PC-3 (cell line): ENCODE results near the gene CRACR2B. TPM values are rescaled to one million over a fixed set of nuclear protein-coding genes. Genes with fewer than 3 reads are reported as not detected.
A peak's percentile ranks its signal among the peaks of the same experiment; 100 is the strongest.

Source experiments
- ATAC-seq: fragments of 200-7000 bp; cut with Tn5 transposase; 2 replicates; pipeline ENCODE4 v1.9.1; 2020; ENCODE audit warnings: mild to moderate bottlenecking, moderate library complexity
- BruUV-seq: library from RNA; stranded (reverse); fragments of 400-500 nt; replicated peaks from 2 replicates; lab custom pipeline; 2021; lab: Mats Ljungman, UMichigan
- CTCF ChIA-PET: fragments of 300-600 bp; sonication (Branson Sonifier 250); formaldehyde crosslinking; loops from one replicate; lab custom pipeline; 2022; ENCODE audit warnings: antibody characterized with exemption; lab: Charles Lee
- POLR2A ChIA-PET: fragments of 300-600 bp; sonication (Branson Sonifier 250); formaldehyde crosslinking; loops from one replicate; lab custom pipeline; 2022; ENCODE audit warnings: antibody characterized with exemption; ENCODE audit not compliant: unreplicated experiment; lab: Charles Lee
- DNase-seq: peaks from one replicate; pipeline ENCODE4 v3.0.0-alpha.2; 2015
- H2AFZ ChIP-seq: fragments of 300-600 bp; sonication (generic); 2 replicates; pipeline ENCODE4 v1.6.0; 2016; ENCODE audit warnings: antibody characterized with exemption, low read length
- H3F3A ChIP-seq: fragments of 300-600 bp; sonication (generic); one replicate; pipeline ENCODE4 v1.6.0; 2017; ENCODE audit warnings: antibody characterized with exemption, low read length, control low read depth, mild to moderate bottlenecking; ENCODE audit not compliant: unreplicated experiment
- H3K27ac ChIP-seq: fragments of 300-600 bp; sonication (generic); 2 replicates; pipeline ENCODE4 v1.5.1; 2016; ENCODE audit warnings: mild to moderate bottlenecking, low read length
- H3K27me3 ChIP-seq: fragments of 300-600 bp; sonication (generic); 2 replicates; pipeline ENCODE4 v1.6.1; 2016; ENCODE audit warnings: low read length, mixed read lengths
- H3K36me3 ChIP-seq: fragments of 300-600 bp; sonication (generic); 2 replicates; pipeline ENCODE4 v1.6.1; 2016; ENCODE audit warnings: low read depth, mixed run types, low read length, mixed read lengths
- H3K4me1 ChIP-seq: fragments of 300-600 bp; sonication (generic); 2 replicates; pipeline ENCODE4 v1.5.1; 2016; ENCODE audit warnings: low read length; ENCODE audit not compliant: insufficient read depth
- H3K4me2 ChIP-seq: fragments of 300-600 bp; sonication (generic); 2 replicates; pipeline ENCODE4 v1.6.0; 2016; ENCODE audit warnings: low read length
- H3K4me3 ChIP-seq: fragments of 300-600 bp; sonication (generic); 2 replicates; pipeline ENCODE4 v1.5.1; 2016; ENCODE audit warnings: mild to moderate bottlenecking, low read length, mixed read lengths
- H3K79me2 ChIP-seq: fragments of 300-600 bp; sonication (generic); 2 replicates; pipeline ENCODE4 v1.6.1; 2017; ENCODE audit warnings: low read length, mixed read lengths
- H3K9ac ChIP-seq: fragments of 300-600 bp; sonication (generic); 2 replicates; pipeline ENCODE4 v1.6.0; 2016; ENCODE audit warnings: mild to moderate bottlenecking, low read length
- H3K9me2 ChIP-seq: fragments of 300-600 bp; sonication (generic); replicated peaks from 2 replicates; pipeline ENCODE4 v1.6.1; 2016; ENCODE audit warnings: mixed run types, low read length, mixed read lengths
- H3K9me3 ChIP-seq: fragments of 300-600 bp; sonication (generic); 2 replicates; pipeline ENCODE4 v1.6.1; 2016; ENCODE audit warnings: low read length, mixed read lengths
- H4K20me1 ChIP-seq: fragments of 300-600 bp; sonication (generic); 2 replicates; pipeline ENCODE4 v1.6.1; 2016; ENCODE audit warnings: low read length, mixed read lengths
- EZH2 ChIP-seq: fragments of 300-600 bp; sonication (generic); IDR thresholded peaks from one replicate; pipeline ENCODE4 v1.6.1; 2017; ENCODE audit warnings: antibody characterized with exemption, mild to moderate bottlenecking, low read length; ENCODE audit not compliant: unreplicated experiment
- EZH2phosphoT487 ChIP-seq: fragments of 300-600 bp; sonication (generic); IDR thresholded peaks from 2 replicates; pipeline ENCODE4 v1.6.1; 2018; ENCODE audit warnings: mild to moderate bottlenecking, antibody characterized with exemption, low read length, borderline replicate concordance
- intact Hi-C: fragments of 100-400 bp; cut with micrococcal nuclease; formaldehyde crosslinking; loops from 2 replicates; pipeline ENCODE4 v1.9.0; 2023
- total RNA-seq: library from RNA; depleted of rRNA; stranded (reverse); fragments of >200 nt; gene quantifications from 2 replicates; pipeline ENCODE4 v1.2.3, GENCODE V29; 2014
- TF ChIP-seq, protein P1 (sequence below): fragments of 300-600 bp; sonication (generic); conservative IDR thresholded peaks from 2 replicates; pipeline ENCODE4 v1.5.1; 2017; ENCODE audit warnings: antibody characterized with exemption, low read depth, mild to moderate bottlenecking, low read length

The CRACR2B gene
- total RNA-seq, 1 experiment from 2014 or later: 10.6 TPM

GRCh38 chr11:849951-850774 lies 22.4 kb downstream of the CRACR2B start:
- Histone ChIP-seq H3K36me3 (no peaks in the 10 kb centered on the region; the same call in 1 of the 2 replicates), H3K4me3 (no peak overlapping the region), H3K27me3 (no peaks in the 10 kb centered on the region), H3K27ac (no peak overlapping the region), H3K9me3 (no peaks in the 10 kb centered on the region), H3K4me2 (no peak overlapping the region), H3K9me2 (no peaks in the 10 kb centered on the region), H3K9ac (no peak overlapping the region), H3K79me2 (peaks cover 26% of the 10 kb centered on the region), H4K20me1 (no peaks in the 10 kb centered on the region; the same call in 1 of the 2 replicates), H2AFZ (no peak overlapping the region), H3K4me1 (peaks cover 15% of the 10 kb centered on the region), H3F3A (no peaks in the 10 kb centered on the region)
- no TSS peak for BruUV-seq
- ATAC-seq (no peak), DNase-seq (no peak)
- CTCF ChIA-PET: no interaction called here
- intact Hi-C loops: no loop called here
- TF ChIP-seq EZH2phosphoT487: no peak
- TF ChIP-seq, protein P1, sequence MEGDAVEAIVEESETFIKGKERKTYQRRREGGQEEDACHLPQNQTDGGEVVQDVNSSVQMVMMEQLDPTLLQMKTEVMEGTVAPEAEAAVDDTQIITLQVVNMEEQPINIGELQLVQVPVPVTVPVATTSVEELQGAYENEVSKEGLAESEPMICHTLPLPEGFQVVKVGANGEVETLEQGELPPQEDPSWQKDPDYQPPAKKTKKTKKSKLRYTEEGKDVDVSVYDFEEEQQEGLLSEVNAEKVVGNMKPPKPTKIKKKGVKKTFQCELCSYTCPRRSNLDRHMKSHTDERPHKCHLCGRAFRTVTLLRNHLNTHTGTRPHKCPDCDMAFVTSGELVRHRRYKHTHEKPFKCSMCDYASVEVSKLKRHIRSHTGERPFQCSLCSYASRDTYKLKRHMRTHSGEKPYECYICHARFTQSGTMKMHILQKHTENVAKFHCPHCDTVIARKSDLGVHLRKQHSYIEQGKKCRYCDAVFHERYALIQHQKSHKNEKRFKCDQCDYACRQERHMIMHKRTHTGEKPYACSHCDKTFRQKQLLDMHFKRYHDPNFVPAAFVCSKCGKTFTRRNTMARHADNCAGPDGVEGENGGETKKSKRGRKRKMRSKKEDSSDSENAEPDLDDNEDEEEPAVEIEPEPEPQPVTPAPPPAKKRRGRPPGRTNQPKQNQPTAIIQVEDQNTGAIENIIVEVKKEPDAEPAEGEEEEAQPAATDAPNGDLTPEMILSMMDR: no peak
- TF ChIP-seq EZH2: no peak
- POLR2A ChIA-PET: no interaction called here

DNA sequence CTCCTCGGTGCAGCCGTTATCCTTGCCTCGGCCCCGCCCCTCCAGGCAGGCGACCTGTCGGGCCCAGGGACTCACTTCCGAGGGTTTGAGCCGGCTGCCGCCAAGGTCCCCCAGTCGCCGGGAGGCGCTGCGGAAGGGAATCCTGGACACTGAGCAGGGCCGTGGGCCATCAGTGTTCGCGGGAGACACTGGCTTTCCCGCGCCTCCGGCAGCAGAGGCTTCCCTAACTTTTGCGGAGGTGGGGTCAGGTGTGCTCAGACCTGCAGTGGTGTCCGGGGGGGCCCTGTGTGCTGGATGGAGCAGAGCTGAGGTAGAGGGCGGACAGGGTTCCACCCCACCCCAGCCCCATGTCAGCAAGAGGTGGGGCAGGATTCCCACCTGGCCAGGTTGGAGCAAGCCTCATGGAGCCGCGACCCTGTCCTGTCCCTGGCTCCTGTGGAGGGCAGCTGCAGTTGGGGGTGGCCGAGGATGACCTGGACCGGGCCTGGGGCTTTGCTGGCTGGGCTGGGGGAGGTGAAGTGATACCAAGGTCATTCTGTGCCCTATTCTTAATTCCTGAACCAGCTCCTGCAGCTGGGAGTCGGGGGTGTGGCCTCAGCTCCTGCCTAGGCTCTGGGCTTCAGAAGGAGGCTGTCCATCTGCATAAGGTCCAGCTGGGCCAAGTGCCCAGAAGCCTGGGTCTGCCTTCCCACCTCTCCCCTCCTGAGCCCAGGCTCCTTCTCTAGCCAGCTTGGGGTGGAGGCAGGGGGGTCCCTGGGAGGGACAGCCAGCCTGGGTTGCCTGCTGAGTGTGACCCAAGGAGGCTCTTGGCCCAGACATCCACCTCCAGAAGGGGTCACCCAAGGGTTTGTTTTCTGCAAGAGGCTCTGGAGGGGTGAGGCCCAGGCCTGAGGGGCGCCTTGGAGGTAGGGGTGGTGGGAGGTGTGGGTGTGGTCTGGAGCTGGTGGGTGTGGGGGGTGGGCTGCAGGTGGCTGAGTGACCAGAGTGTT lies 23.4 kb downstream of the CRACR2B start:
- Histone ChIP-seq H3K9me3 (no peaks in the 10 kb centered on the region), H3K27ac (no peak overlapping the region), H3K9ac (no peak overlapping the region), H3K9me2 (no peaks in the 10 kb centered on the region), H3K4me2 (no peak overlapping the region), H3K4me3 (no peak overlapping the region), H4K20me1 (no peaks in the 10 kb centered on the region; the same call in 1 of the 2 replicates), H3K27me3 (no peaks in the 10 kb centered on the region), H3F3A (no peaks in the 10 kb centered on the region), H2AFZ (no peak overlapping the region), H3K79me2 (peaks cover 16% of the 10 kb centered on the region), H3K36me3 (no peaks in the 10 kb centered on the region; the same call in 1 of the 2 replicates), H3K4me1 (peaks cover 6% of the 10 kb centered on the region; the same call in 1 of the 2 replicates)
- BruUV-seq: no TSS peak
- intact Hi-C loops: no loop called here
- CTCF ChIA-PET: no interaction called here
- TF ChIP-seq, protein P1: peak; percentile 21; the same call in 1 of the 2 replicates
- no peak for TF ChIP-seq EZH2
- POLR2A ChIA-PET: no interaction called here
- ATAC-seq (no peak), DNase-seq (no peak)
